Esophagus muscularis mucosa (tissue), 4 donors: ENCODE results near the gene MRPL28.

Experiments used
- CTCF ChIP-seq, 3 experiments: fragments of 200-600 bp in 2 of 3; fragments of 450-650 bp in 1 of 3; sonication (generic) in 2 of 3; IDR thresholded peaks; one replicate each; pipeline ENCODE4 v1.5.1; 2017 to 2019; ENCODE audit warnings: antibody characterized with exemption in 3 of 3, mild to moderate bottlenecking in 2 of 3, moderate library complexity in 1 of 3
- EP300 ChIP-seq: sonication (generic); formaldehyde crosslinking; IDR thresholded peaks from one replicate; pipeline ENCODE4 v1.6.1; 2017; ENCODE audit warnings: antibody characterized with exemption
- POLR2A ChIP-seq: fragments of 450-650 bp; IDR thresholded peaks from one replicate; pipeline ENCODE4 v1.6.1; 2017; ENCODE audit warnings: antibody characterized with exemption, moderate library complexity, mild to moderate bottlenecking, low read depth
- POLR2AphosphoS5 ChIP-seq, 2 donors: sonication (generic); formaldehyde crosslinking; IDR thresholded peaks; one replicate each; pipeline ENCODE4 v1.6.1; 2017; ENCODE audit warnings: antibody characterized with exemption in 2 of 2

DNA sequence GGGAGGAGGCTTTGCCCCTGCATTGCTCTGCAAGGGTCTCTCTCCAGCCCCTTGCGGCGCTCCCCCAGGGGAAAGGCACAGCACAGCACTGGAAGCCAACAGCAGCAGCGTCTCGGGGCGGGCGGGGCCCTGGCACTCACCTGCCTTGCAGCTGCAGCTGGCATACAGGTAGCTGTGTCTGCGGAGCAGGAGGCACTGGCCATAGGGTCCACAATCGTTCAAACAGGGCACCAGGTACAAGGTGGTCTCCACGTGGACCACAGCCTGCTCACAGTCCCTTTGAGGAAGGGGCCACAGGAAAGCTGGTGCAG, 4.2 kb upstream of the MRPL28 start:
- no peak for TF ChIP-seq CTCF (IDR thresholded peaks at IDR 0.05)
- TF ChIP-seq POLR2AphosphoS5 (IDR thresholded peaks at IDR 0.05): no peak
- TF ChIP-seq EP300: no peak
- TF ChIP-seq POLR2A: no peak
